ENCODE data around the gene ZNF724.
"Not testable (repeated sequence)": the region's sequence is repeated elsewhere in the genome, so short reads cannot be mapped to it uniquely, and the experiment has no call there.

ZNF724 gene

DNA sequence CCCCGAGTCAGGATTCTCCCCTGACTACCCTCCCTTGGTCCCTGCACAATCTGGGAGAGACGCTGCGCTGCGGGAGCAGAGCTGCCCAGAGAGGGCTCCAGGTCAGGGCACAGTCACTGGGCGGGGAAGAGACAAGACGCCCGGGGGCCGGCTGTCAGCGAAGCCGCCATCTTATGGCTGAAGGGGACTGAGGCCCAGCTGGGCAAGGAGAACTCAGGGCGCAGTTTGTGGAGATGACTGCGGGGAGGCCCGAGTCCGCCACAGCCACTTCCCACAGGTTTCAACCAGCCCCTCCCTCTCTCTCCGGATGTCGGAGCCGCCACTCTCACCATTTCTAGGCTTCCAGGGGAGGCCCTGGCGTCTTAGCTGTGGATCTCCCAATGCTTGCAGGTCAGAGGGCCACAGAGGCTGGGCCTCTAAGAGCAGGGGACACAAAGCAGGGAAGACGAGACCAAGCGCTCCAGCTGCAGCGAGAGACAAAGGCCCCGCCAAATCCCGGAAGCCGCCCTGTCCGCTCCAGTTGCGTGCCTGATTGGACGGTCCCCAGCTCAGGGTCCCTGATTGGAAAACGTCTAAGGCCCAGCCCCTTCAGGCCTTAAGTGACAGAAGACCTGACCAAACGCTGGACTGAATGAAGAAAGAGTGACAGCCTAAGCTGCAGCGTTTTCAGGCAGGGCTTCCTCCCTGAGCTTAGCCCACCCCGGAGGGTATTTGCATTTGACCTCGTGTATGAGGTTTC lies at the start of gene ZNF724:
Gene ZNF724 (minus strand): TSS at position 484 of the 739 bp plus-strand sequence. CDS start 152 bp downstream, at position 332.
- POLR2A ChIA-PET, result interaction anchor here (0.6 to 1.8 kb wide), 4 partner anchors 15 to 144 kb away, joined by 3 to 17 read pairs (median 5); no protein-coding TSS in a partner anchor
- DNase-seq (ENCODE audit: extremely low spot score), result peak; percentile 94
- CTCF ChIA-PET, result interaction anchor here (1.3 to 2.0 kb wide), 2 partner anchors 15 to 24 kb away, joined by 3 to 5 read pairs; no protein-coding TSS in a partner anchor
- TF ChIP-seq, protein P1, sequence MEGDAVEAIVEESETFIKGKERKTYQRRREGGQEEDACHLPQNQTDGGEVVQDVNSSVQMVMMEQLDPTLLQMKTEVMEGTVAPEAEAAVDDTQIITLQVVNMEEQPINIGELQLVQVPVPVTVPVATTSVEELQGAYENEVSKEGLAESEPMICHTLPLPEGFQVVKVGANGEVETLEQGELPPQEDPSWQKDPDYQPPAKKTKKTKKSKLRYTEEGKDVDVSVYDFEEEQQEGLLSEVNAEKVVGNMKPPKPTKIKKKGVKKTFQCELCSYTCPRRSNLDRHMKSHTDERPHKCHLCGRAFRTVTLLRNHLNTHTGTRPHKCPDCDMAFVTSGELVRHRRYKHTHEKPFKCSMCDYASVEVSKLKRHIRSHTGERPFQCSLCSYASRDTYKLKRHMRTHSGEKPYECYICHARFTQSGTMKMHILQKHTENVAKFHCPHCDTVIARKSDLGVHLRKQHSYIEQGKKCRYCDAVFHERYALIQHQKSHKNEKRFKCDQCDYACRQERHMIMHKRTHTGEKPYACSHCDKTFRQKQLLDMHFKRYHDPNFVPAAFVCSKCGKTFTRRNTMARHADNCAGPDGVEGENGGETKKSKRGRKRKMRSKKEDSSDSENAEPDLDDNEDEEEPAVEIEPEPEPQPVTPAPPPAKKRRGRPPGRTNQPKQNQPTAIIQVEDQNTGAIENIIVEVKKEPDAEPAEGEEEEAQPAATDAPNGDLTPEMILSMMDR (IDR thresholded peaks at IDR 0.05; ENCODE audit: control extremely low read depth, extremely low read depth, low read depth, missing control alignments), result no peak

DNA sequence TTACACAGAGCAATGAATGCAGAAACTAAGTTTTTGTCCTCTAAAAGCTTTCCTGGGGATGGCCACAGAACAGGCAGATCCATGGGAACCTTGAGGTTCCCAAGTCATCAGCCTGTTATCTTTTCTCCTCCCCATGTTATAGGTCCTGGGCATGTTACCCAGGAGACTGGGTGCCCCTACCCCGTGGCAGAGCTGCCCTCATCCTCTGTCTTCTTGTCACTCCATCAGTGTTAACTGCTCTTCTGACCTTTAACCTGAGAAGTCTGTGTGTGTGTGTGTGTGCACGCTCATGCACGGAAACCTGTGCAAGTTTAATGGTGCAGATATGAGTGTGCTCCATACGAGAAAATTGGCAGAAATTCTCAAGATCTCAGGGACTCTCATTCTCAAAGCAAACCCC lies 43.9 kb upstream of the ZNF724 start:
- TF ChIP-seq, protein P1 (IDR thresholded peaks at IDR 0.05; ENCODE audit: control extremely low read depth, extremely low read depth, low read depth, missing control alignments), result no peak
- DNase-seq (ENCODE audit: extremely low spot score), result no peak
- ChIA-PET POLR2A (no interaction called here), CTCF (no interaction called here)

DNA sequence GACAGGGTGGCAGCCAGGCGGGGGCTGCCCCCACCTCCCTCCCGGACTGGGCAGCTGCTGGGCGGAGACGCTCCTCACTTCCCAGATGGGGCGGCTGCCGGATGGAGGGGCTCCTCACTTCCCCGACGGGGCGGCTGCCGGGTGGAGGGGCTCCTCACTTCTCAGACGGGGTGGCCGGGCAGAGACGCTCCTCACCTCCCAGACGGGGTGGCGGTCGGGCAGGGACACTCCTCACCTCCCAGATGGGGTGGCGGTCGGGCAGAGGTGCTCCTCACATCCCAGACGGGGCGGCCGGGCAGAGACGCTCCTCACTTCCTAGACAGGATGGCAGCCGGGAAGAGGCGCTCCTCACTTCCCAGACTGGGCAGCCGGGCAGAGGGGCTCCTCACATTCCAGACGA lies 39.8 kb upstream of the ZNF724 start:
- POLR2A ChIA-PET; CTCF ChIA-PET; DNase-seq (ENCODE audit: extremely low spot score): not testable (repeated sequence)

DNA sequence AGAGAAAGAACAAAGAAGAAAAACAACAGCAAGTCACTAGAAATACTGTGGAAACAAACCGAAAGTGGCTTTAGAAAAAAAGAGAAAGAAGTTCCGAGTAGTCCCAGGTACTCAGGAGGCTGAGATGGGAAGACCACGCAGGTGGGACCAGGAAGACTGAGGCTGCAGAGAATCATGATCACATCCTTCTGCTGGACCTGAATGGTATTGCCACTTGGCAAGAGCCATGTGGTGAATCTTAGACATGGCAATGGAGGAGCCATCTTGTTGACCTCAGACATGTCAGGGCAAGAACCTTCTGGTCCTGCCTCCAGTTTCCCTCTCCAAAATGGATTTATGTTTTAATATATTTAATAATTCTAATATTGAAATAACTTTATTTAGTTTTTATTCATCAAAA lies 37.4 kb upstream of the ZNF724 start:
- no peak for DNase-seq (ENCODE audit: extremely low spot score)
- ChIA-PET CTCF (no interaction called here), POLR2A (no interaction called here)
- TF ChIP-seq, protein P1 (IDR thresholded peaks at IDR 0.05; ENCODE audit: control extremely low read depth, extremely low read depth, low read depth, missing control alignments), result no peak

DNA sequence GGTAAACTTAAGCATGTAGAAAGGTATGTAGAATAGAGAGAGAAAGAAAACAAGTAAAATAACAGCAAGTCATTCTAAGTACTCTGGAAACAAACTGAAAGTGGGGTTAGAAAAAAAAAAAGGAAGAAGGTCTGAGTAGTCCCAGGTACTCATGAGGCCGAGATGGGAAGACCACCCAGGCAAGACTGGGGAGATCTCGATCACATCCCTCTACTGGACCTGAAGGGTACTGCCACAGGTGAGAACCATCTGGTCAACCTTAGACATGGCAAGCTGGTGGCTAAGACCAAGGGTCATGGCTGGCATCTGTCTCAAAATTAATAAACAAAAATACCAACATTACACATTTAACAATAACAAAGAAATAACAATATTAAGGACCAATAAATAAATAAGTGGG lies 36.3 kb upstream of the ZNF724 start:
- TF ChIP-seq, protein P1 (IDR thresholded peaks at IDR 0.05; ENCODE audit: control extremely low read depth, extremely low read depth, low read depth, missing control alignments), result no peak
- ChIA-PET CTCF (no interaction called here), POLR2A (no interaction called here)
- no peak for DNase-seq (ENCODE audit: extremely low spot score)

DNA sequence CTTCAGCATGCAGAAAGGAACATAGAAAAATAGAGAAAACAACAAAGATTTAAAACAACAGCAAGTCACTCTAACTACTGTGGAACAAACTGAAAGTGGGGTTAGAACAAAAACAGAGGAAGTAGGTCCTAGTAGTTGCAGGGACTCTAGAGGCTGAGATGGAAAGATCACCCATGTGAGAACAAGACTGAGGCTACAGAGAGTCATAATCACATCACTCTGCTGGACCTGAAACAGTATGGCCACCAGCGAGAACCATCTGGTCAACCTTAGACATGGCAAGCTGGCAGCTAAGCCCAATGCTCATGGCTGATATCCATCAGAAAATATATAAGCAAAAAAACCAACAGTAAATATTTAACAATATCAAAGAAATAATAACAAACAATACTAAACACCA lies 35.8 kb upstream of the ZNF724 start:
- no peak for DNase-seq (ENCODE audit: extremely low spot score)
- ChIA-PET CTCF (no interaction called here), POLR2A (no interaction called here)
- TF ChIP-seq, protein P1 (IDR thresholded peaks at IDR 0.05; ENCODE audit: control extremely low read depth, extremely low read depth, low read depth, missing control alignments), result no peak

DNA sequence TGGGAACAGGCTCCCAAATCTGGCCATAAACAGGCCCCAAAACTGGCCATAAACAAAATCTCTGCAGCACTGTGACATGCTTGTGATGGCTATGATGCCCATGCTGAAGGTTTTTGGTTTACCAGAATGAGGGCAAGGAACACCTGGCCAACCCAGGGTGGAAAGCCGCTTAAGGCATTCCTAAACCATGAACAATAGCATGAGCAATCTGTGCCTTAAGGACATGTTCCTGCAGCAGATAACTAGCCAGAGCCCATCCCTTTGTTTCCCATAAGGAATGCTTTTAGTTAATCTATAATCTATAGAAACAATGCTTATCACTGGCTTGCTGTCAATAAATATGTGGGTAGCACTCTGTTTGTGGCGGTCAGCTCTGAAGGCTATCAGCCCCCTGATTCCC lies 35.1 kb upstream of the ZNF724 start:
- DNase-seq (ENCODE audit: extremely low spot score); POLR2A ChIA-PET; CTCF ChIA-PET: not testable (repeated sequence)

DNA sequence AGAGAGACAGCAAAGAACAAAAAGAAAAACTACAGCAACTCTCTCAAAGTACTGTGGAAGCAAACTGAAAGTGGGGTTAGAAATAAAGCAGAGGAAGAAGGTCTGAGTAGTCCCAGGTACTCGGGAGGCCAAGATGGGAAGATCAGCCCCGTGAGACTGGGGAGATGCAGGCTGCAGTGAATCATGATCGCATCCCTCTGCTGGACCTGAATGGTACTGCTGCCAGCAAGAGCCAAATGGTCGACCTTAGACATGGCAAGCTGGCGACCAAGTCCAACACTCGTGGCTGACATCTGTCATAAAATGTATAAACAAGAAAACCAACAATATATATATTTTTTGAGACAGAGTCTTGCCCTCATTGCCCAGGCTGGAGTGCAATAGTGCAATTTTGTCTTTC lies 33.7 kb upstream of the ZNF724 start:
- ChIA-PET CTCF (interaction anchor here (0.8 kb wide), 1 partner anchor 10 kb away, joined by 3 read pairs; no protein-coding TSS in a partner anchor), POLR2A (no interaction called here)
- DNase-seq (ENCODE audit: extremely low spot score), result no peak
- TF ChIP-seq, protein P1 (IDR thresholded peaks at IDR 0.05; ENCODE audit: control extremely low read depth, extremely low read depth, low read depth, missing control alignments), result no peak
